GM21515 (cell line): Measurements from ENCODE around the gene KLF2.

Experiments used
- ATAC-seq: cut with Tn5 transposase; IDR thresholded peaks from one replicate; pipeline ENCODE4 v1.9.1; 2021; ENCODE audit not compliant: unreplicated experiment

KLF2 gene

GRCh38 chr19:16375157-16375935 is 50.7 kb downstream of the KLF2 start:
- no peak for ATAC-seq

GRCh38 chr19:16375936-16376185 is 51.2 kb downstream of the KLF2 start:
- ATAC-seq = no peak

- ATAC-seq = no peak
Measured at GRCh38 chr19:16376241-16376640, 51.6 kb downstream of the KLF2 start.

- ATAC-seq = no peak
Measured at GRCh38 chr19:16376649-16377048, 52.0 kb downstream of the KLF2 start.

GRCh38 chr19:16377521-16377920 is 52.9 kb downstream of the KLF2 start:
- ATAC-seq = no peak
